ENCODE data around the gene SLAMF8. TPM values are rescaled to one million over a fixed set of nuclear protein-coding genes. Genes with fewer than 3 reads are reported as not detected.

Gene SLAMF8
- total and polyA plus RNA-seq, 10 donors, result 12.9 to 40.0 (median 18.7) TPM

GRCh38 chr1:159780583-159781582 lies 45.8 kb upstream of the SLAMF8 start, which contains the start of gene DUSP23:
Gene DUSP23 (plus strand): TSS chr1:159780962. CDS start chr1:159781101, 139 bp downstream.
- Histone ChIP-seq H3K4me3 (peak within 1 kb of the TSS; percentile 78 to 99 (median 94)), H3K9me3 (no peaks in the 10 kb centered on the region), H3K36me3 (peaks cover 0 to 8% (median 0%) of the 10 kb centered on the region in 6 donors), H3K4me1 (peaks cover 12 to 30% (median 21%) of the 10 kb centered on the region in 6 donors), H3K27ac (peak within 1 kb of the TSS; percentile 66 to 88 (median 80)), H3K27me3 (replicated peaks in 1 of 7) (no peaks in the 10 kb centered on the region)
- 1 to 4% (median 1%) methylated on average over 70 to 88 of the region's 88 CpGs for WGBS, 5 donors
- TF ChIP-seq POLR2AphosphoS5 (IDR thresholded peaks at IDR 0.05) (peak; percentile 94 to 96 (median 94)), CTCF (IDR thresholded peaks at IDR 0.05 in 8 of 11, conservative IDR thresholded peaks at IDR 0.05 in 3 of 11) (peak; percentile 93 to 98 (median 95)), POLR2A (IDR thresholded peaks at IDR 0.05) (peak in 2 of 3 donors; percentile 5 to 39)
- DNase-seq, result peak; percentile 99
- intact Hi-C loops (cut with DNase I; ENCODE audit: low total_unique reads), result loop anchor here (10.0 kb wide), 1 partner anchor 314 kb away; the partner anchor contains the start of gene IGSF8

DNA sequence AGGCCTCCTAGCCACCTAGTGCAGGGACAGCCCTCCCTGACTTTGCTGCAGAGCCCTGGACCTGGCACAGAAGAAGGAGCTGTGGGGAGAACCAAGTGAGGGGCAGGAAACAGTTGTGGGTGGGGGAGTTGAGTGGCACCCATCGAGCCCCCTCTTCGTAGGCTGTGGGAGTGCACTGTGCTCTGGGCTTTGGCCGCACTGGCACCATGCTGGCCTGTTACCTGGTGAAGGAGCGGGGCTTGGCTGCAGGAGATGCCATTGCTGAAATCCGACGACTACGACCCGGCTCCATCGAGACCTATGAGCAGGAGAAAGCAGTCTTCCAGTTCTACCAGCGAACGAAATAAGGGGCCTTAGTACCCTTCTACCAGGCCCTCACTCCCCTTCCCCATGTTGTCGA lies 44.7 kb upstream of the SLAMF8 start:
- peaks cover 0 to 8% (median 0%) of the 10 kb centered on the region in 6 donors for H3K36me3 ChIP-seq
- no peak for DNase-seq
- intact Hi-C loops (cut with DNase I; ENCODE audit: low total_unique reads), result loop anchor here (10.0 kb wide), 1 partner anchor 313 kb away; the partner anchor contains the start of gene IGSF8
- peak overlapping the region in 4 of 8 donors; percentile 66 to 88 (median 80) for H3K27ac ChIP-seq
- H3K9me3 ChIP-seq, result no peaks in the 10 kb centered on the region
- peak overlapping the region in 3 of 8 donors; percentile 90 to 99 (median 94) for H3K4me3 ChIP-seq
- 85 to 95% (median 93%) methylated on average over 12 of the region's 12 CpGs for WGBS, 5 donors
- H3K27me3 ChIP-seq (replicated peaks in 1 of 7), result no peaks in the 10 kb centered on the region
- peaks cover 12 to 30% (median 21%) of the 10 kb centered on the region in 6 donors for H3K4me1 ChIP-seq
- TF ChIP-seq POLR2AphosphoS5 (IDR thresholded peaks at IDR 0.05) (no peak), CTCF (IDR thresholded peaks at IDR 0.05 in 8 of 11, conservative IDR thresholded peaks at IDR 0.05 in 3 of 11) (no peak), POLR2A (IDR thresholded peaks at IDR 0.05) (no peak)

DNA sequence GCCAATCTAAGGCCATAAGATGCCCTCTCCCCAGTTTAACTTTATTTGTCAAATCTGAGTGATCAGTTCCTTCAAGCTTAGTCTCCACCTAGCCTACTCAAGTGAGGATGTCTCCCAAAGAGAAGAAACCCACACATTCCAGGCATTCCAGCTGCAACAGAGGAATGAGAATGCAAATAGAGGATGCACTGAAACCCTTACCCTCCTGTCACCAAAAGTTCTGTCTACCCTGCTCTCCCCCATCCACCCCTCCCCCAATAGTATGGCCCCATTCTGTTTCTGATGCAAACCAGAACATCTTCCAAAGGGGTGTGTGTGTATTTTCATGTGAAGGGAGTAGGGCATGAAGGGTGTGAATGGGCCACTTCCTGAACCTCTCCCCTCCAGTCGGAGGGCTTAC lies 42.9 kb upstream of the SLAMF8 start:
- 50 to 83% (median 64%) methylated on average over 1 of the region's 1 CpG for WGBS, 5 donors
- TF ChIP-seq CTCF (IDR thresholded peaks at IDR 0.05 in 8 of 11, conservative IDR thresholded peaks at IDR 0.05 in 3 of 11), result no peak
- no peak for TF ChIP-seq POLR2A (IDR thresholded peaks at IDR 0.05)
- no peak for TF ChIP-seq POLR2AphosphoS5 (IDR thresholded peaks at IDR 0.05)
- Histone ChIP-seq H3K27me3 (replicated peaks in 1 of 7) (no peaks in the 10 kb centered on the region), H3K4me1 (peaks cover 12 to 29% (median 21%) of the 10 kb centered on the region in 6 donors), H3K4me3 (no peak overlapping the region), H3K27ac (no peak overlapping the region), H3K36me3 (peaks cover 0 to 8% (median 0%) of the 10 kb centered on the region in 6 donors), H3K9me3 (no peaks in the 10 kb centered on the region)
- intact Hi-C loops (cut with DNase I; ENCODE audit: low total_unique reads), result loop anchor here (10.0 kb wide), 1 partner anchor 311 kb away; the partner anchor contains the start of gene IGSF8
- DNase-seq, result no peak
